ENCODE results near the gene LAMB4. TPM values are rescaled to one million over a fixed set of nuclear protein-coding genes. Genes with fewer than 3 reads are reported as not detected.

Gene LAMB4
- total and polyA plus RNA-seq, 2 of the 4 experiments (the other 2 are of a cell fraction), result 0.12 to 0.18 TPM

DNA sequence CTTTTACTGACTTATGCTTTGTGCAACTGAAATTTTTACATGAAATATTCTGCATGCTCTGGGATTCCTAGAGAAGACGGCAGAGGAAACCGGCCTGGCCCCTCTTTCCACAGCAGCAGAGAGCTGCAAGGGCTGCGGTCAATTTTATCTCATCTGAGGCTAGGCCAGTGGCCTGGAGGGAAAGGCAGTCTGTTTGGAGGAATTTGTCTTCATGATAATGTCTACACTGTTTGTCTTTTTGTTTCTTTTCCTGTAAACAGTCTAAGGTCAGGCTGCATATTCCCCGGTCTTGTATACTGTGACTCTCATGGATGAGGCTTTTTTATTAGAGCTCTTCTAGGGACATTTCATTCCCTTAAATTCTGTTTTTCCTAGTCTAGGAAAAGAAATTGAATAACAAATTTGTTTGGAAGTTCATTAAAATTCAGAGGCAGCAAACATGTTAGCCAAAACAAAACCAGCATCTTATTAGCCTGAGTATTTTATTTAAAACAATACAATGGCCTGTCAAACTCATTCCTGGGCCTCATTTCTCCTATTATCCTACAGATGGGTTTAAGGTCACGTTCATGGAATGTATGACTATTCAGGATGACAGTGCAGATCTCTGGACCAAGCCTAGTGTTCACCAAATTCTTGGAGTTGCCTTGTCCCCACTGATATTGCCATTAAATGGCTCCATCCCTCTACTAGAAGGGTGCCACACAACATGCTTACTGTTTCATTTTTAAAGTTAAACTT, 26.4 kb downstream of the LAMB4 start:
- no peaks in the 10 kb centered on the region for H3K27me3 ChIP-seq (ENCODE audit: control insufficient read depth, insufficient read depth, low read length)
- H4K20me1 ChIP-seq (ENCODE audit: insufficient read depth, low read length), result no peaks in the 10 kb centered on the region
- H2BK120ac ChIP-seq (ENCODE audit: low read depth, low read length), result peak overlapping the region; percentile 85
- H2AFZ ChIP-seq (replicated peaks; ENCODE audit: low read length, poor library complexity), result no peak overlapping the region
- peak overlapping the region; percentile 45; the same call in 1 of the 2 replicates for H4K91ac ChIP-seq (ENCODE audit: insufficient read depth, low read depth, low read length)
- ChIA-PET POLR2A (ENCODE audit: unreplicated experiment) (no interaction called here), CTCF (interaction anchor here (0.9 kb wide), 1 partner anchor 149 kb away, joined by 3 read pairs; no protein-coding TSS in a partner anchor)
- peak overlapping the region; percentile 43 for H3K56ac ChIP-seq (ENCODE audit: extremely low read depth, insufficient read depth, low read length)
- H2BK15ac ChIP-seq (ENCODE audit: low read depth, low read length), result peak overlapping the region; percentile 87; the same call in 2 of the 3 replicates
- in situ Hi-C loops (cut with MboI; ENCODE audit: low sequenced_read_pairs) (no loop called here), intact Hi-C loops (cut with micrococcal nuclease) (no loop called here), dilution Hi-C loops (cut with HindIII; ENCODE audit: low sequenced_read_pairs, unreplicated experiment) (no loop called here)
- H3K9ac ChIP-seq (ENCODE audit: low read depth, low read length), result no peak overlapping the region
- TF ChIP-seq MAZ (IDR thresholded peaks at IDR 0.05; ENCODE audit: borderline replicate concordance, low read depth, low read length), result no peak
- TF ChIP-seq CEBPB (IDR thresholded peaks at IDR 0.05; ENCODE audit: low read depth, low read length), result no peak
- peak; percentile 81 for TF ChIP-seq NFE2L2 (IDR thresholded peaks at IDR 0.05; ENCODE audit: low read depth, low read length)
- no peaks in the 10 kb centered on the region for H3K9me3 ChIP-seq (ENCODE audit: control insufficient read depth, insufficient read depth, low read length)
- H3K79me1 ChIP-seq (ENCODE audit: low read depth in 1 of 2, low read length in 2 of 2), result no peaks in the 10 kb centered on the region
- H2AK5ac ChIP-seq (ENCODE audit: low read depth, low read length), result peak overlapping the region; percentile 54; the same call in 1 of the 2 replicates
- peak overlapping the region; percentile 67 for H3K27ac ChIP-seq (ENCODE audit: insufficient read depth, low read length)
- H3K4me2 ChIP-seq (ENCODE audit: low read depth, low read length), result no peak overlapping the region
- H2BK5ac ChIP-seq (ENCODE audit: low read depth, low read length, poor library complexity, severe bottlenecking), result peak overlapping the region; percentile 60
- peak overlapping the region; percentile 87 for H4K5ac ChIP-seq (ENCODE audit: low read depth, low read length)
- peak overlapping the region; percentile 92 for H3K4ac ChIP-seq (ENCODE audit: low read depth, low read length)
- no TSS peak for BruUV-seq (replicated peaks)
- peak overlapping the region; percentile 32 to 59; a peak in 3 of 4 replicates for H4K8ac ChIP-seq (ENCODE audit: low read depth in 2 of 2, low read length in 2 of 2)
- no peaks in the 10 kb centered on the region for H3K36me3 ChIP-seq (ENCODE audit: control insufficient read depth, insufficient read depth, low read length)
- H3K18ac ChIP-seq (ENCODE audit: low read depth, low read length), result peak overlapping the region; percentile 96
- H3K23ac ChIP-seq (ENCODE audit: low read depth, low read length), result peak overlapping the region; percentile 21
- peaks cover 22% of the 10 kb centered on the region for H3K4me1 ChIP-seq (ENCODE audit: control insufficient read depth, insufficient read depth, low read length)
- no peak overlapping the region for H3K4me3 ChIP-seq (ENCODE audit: insufficient read depth, low read depth, low read length)
- H2BK20ac ChIP-seq (ENCODE audit: low read depth, low read length), result peak overlapping the region; percentile 75
- DNase-seq, result no peak
- WGBS, 2 experiments (ENCODE audit: extremely low coverage in 2 of 2, insufficient read length in 1 of 2), result no CpG with 5 or more reads among the region's 5 CpGs
- peak overlapping the region; percentile 39; the same call in 1 of the 2 replicates for H3K14ac ChIP-seq (replicated peaks; ENCODE audit: low read depth, low read length)
- no peak overlapping the region for H2AK9ac ChIP-seq (replicated peaks; ENCODE audit: low read depth, low read length, poor library complexity)
- peak; percentile 83 for ATAC-seq (ENCODE audit: low read depth)
- peaks cover 22% of the 10 kb centered on the region for H3K9me1 ChIP-seq (ENCODE audit: insufficient read depth, low read length)
